IgD-negative memory B cell (primary cell): ENCODE data around the gene SLC9A4. TPM values are rescaled to one million over a fixed set of nuclear protein-coding genes. Genes with fewer than 3 reads are reported as not detected.
"Not testable (repeated sequence)": the region's sequence is repeated elsewhere in the genome, so short reads cannot be mapped to it uniquely, and the experiment has no call there.

Experiments used
- H3K27ac Mint-ChIP-seq, 3 donors: one replicate each; pipeline ENCODE4 v1.8.0; 2020 to 2022; ENCODE audit warnings: mild to moderate bottlenecking in 3 of 3, mixed read lengths in 3 of 3, moderate library complexity in 1 of 3
- H3K27me3 Mint-ChIP-seq: one replicate; pipeline ENCODE4 v1.8.0; 2021; ENCODE audit warnings: mixed read lengths
- H3K36me3 Mint-ChIP-seq: one replicate; pipeline ENCODE4 v1.8.0; 2020; ENCODE audit warnings: mild to moderate bottlenecking, mixed read lengths
- H3K4me1 Mint-ChIP-seq, 3 donors: one replicate each; pipeline ENCODE4 v1.8.0; 2020 to 2022; ENCODE audit warnings: mixed read lengths in 3 of 3, mild to moderate bottlenecking in 1 of 3
- H3K4me3 Mint-ChIP-seq, 4 donors: one replicate each; pipeline ENCODE4 v1.8.0; 2020 to 2022; ENCODE audit warnings: mild to moderate bottlenecking in 4 of 4, mixed read lengths in 4 of 4, moderate library complexity in 3 of 4
- H3K9me3 Mint-ChIP-seq, 3 donors: one replicate each; pipeline ENCODE4 v1.8.0; 2020 to 2021; ENCODE audit warnings: mixed read lengths in 3 of 3, mild to moderate bottlenecking in 1 of 3
- polyA plus RNA-seq: library from polyadenylated mRNA; unstranded; fragments of 300-500 nt; fragmentation: Illumina TruSeq; gene quantifications from one replicate; pipeline ENCODE4 v1.2.3, GENCODE V29; 2021

The SLC9A4 gene
- polyA plus RNA-seq, 1 donor from 2014 or later: not detected

GRCh38 chr2:102522890-102523289 is 49.9 kb downstream of the SLC9A4 start:
- Mint-ChIP-seq H3K4me3 (no peak overlapping the region), H3K27me3 (peaks cover 1% of the 10 kb centered on the region), H3K36me3 (no peaks in the 10 kb centered on the region), H3K4me1 (no peaks in the 10 kb centered on the region), H3K27ac (peak overlapping the region in 1 of 3 donors; percentile 73), H3K9me3 (peaks cover 0 to 3% (median 0%) of the 10 kb centered on the region in 3 donors)

- Mint-ChIP-seq H3K9me3 (peaks cover 0 to 3% (median 0%) of the 10 kb centered on the region in 3 donors), H3K27ac (peak overlapping the region in 1 of 3 donors; percentile 47), H3K27me3 (peaks cover 1% of the 10 kb centered on the region), H3K36me3 (no peaks in the 10 kb centered on the region), H3K4me1 (no peaks in the 10 kb centered on the region), H3K4me3 (no peak overlapping the region)
Observed at GRCh38 chr2:102523651-102524050, 50.6 kb downstream of the SLC9A4 start.

- H3K36me3 Mint-ChIP-seq: no peaks in the 10 kb centered on the region
- no peak overlapping the region for H3K4me3 Mint-ChIP-seq
- no peak overlapping the region for H3K27ac Mint-ChIP-seq
- peaks cover 3% of the 10 kb centered on the region for H3K27me3 Mint-ChIP-seq
- H3K4me1 Mint-ChIP-seq: no peaks in the 10 kb centered on the region
- H3K9me3 Mint-ChIP-seq: peaks cover 0 to 3% (median 2%) of the 10 kb centered on the region in 3 donors
Observed at GRCh38 chr2:102527086-102527485, 54.1 kb downstream of the SLC9A4 start.

- peaks cover 15% of the 10 kb centered on the region for H3K27me3 Mint-ChIP-seq
- H3K4me1 Mint-ChIP-seq: no peaks in the 10 kb centered on the region
- peaks cover 2% of the 10 kb centered on the region for H3K36me3 Mint-ChIP-seq
- H3K27ac Mint-ChIP-seq: no peak overlapping the region
- no peak overlapping the region for H3K4me3 Mint-ChIP-seq
- no peaks in the 10 kb centered on the region for H3K9me3 Mint-ChIP-seq
Observed at GRCh38 chr2:102538491-102538890, 65.5 kb downstream of the SLC9A4 start.

- Mint-ChIP-seq H3K9me3 (peaks cover 0 to 2% (median 0%) of the 10 kb centered on the region in 3 donors), H3K4me3 (no peak overlapping the region), H3K36me3 (peaks cover 2% of the 10 kb centered on the region), H3K27me3 (peaks cover 9% of the 10 kb centered on the region), H3K27ac (no peak overlapping the region), H3K4me1 (no peaks in the 10 kb centered on the region)
Observed at GRCh38 chr2:102540882-102541281, 67.9 kb downstream of the SLC9A4 start.

- Mint-ChIP-seq H3K27ac (no peak overlapping the region), H3K4me1 (no peaks in the 10 kb centered on the region), H3K9me3 (peaks cover 5 to 17% (median 6%) of the 10 kb centered on the region in 3 donors), H3K36me3 (no peaks in the 10 kb centered on the region), H3K27me3 (peaks cover 5% of the 10 kb centered on the region), H3K4me3 (no peak overlapping the region)
Observed at GRCh38 chr2:102544182-102544581, 71.2 kb downstream of the SLC9A4 start.

GRCh38 chr2:102547462-102547861 is 74.4 kb downstream of the SLC9A4 start:
- peaks cover 3% of the 10 kb centered on the region for H3K27me3 Mint-ChIP-seq
- H3K4me3 Mint-ChIP-seq: no peak overlapping the region
- H3K36me3 Mint-ChIP-seq: peaks cover 2% of the 10 kb centered on the region
- peak overlapping the region in 1 of 3 donors; percentile 48 for H3K27ac Mint-ChIP-seq
- H3K9me3 Mint-ChIP-seq: peaks cover 11 to 28% (median 17%) of the 10 kb centered on the region in 3 donors
- H3K4me1 Mint-ChIP-seq: no peaks in the 10 kb centered on the region

- Mint-ChIP-seq H3K9me3 (peaks cover 11 to 28% (median 17%) of the 10 kb centered on the region in 3 donors), H3K27ac (no peak overlapping the region), H3K4me1 (no peaks in the 10 kb centered on the region), H3K36me3 (peaks cover 2% of the 10 kb centered on the region), H3K27me3 (peaks cover 3% of the 10 kb centered on the region), H3K4me3 (no peak overlapping the region)
Observed at GRCh38 chr2:102549027-102549426, 76.0 kb downstream of the SLC9A4 start.

GRCh38 chr2:102550151-102550550 is 77.1 kb downstream of the SLC9A4 start:
- H3K9me3 Mint-ChIP-seq: peaks cover 11 to 28% (median 17%) of the 10 kb centered on the region in 3 donors
- H3K4me3 Mint-ChIP-seq: no peak overlapping the region
- H3K27me3 Mint-ChIP-seq: peaks cover 3% of the 10 kb centered on the region
- H3K4me1 Mint-ChIP-seq: no peaks in the 10 kb centered on the region
- H3K36me3 Mint-ChIP-seq: peaks cover 2% of the 10 kb centered on the region
- H3K27ac Mint-ChIP-seq: no peak overlapping the region

- H3K27me3 Mint-ChIP-seq: no peaks in the 10 kb centered on the region
- H3K27ac Mint-ChIP-seq: no peak overlapping the region
- peaks cover 2% of the 10 kb centered on the region for H3K36me3 Mint-ChIP-seq
- H3K4me1 Mint-ChIP-seq: no peaks in the 10 kb centered on the region
- H3K4me3 Mint-ChIP-seq: no peak overlapping the region
- peaks cover 11 to 28% (median 14%) of the 10 kb centered on the region in 3 donors for H3K9me3 Mint-ChIP-seq
Observed at GRCh38 chr2:102551329-102552096, 78.5 kb downstream of the SLC9A4 start.

- Mint-ChIP-seq H3K36me3 (peaks cover 2% of the 10 kb centered on the region), H3K27me3 (no peaks in the 10 kb centered on the region), H3K4me1 (peaks cover 0 to 3% (median 0%) of the 10 kb centered on the region in 3 donors), H3K27ac (no peak overlapping the region), H3K9me3 (peaks cover 6 to 16% (median 12%) of the 10 kb centered on the region in 3 donors), H3K4me3 (no peak overlapping the region)
Observed at GRCh38 chr2:102553601-102554000, 80.6 kb downstream of the SLC9A4 start.

- H3K4me3 Mint-ChIP-seq: no peak overlapping the region
- no peak overlapping the region for H3K27ac Mint-ChIP-seq
- peaks cover 0 to 3% (median 0%) of the 10 kb centered on the region in 3 donors for H3K4me1 Mint-ChIP-seq
- H3K9me3 Mint-ChIP-seq: peaks cover 0 to 3% (median 2%) of the 10 kb centered on the region in 3 donors
- H3K36me3 Mint-ChIP-seq: no peaks in the 10 kb centered on the region
- H3K27me3 Mint-ChIP-seq: no peaks in the 10 kb centered on the region
Observed at GRCh38 chr2:102558463-102558862, 85.4 kb downstream of the SLC9A4 start.

GRCh38 chr2:102562542-102562941 is 89.5 kb downstream of the SLC9A4 start:
- not testable (repeated sequence) for H3K27me3 Mint-ChIP-seq, H3K4me1 Mint-ChIP-seq, H3K36me3 Mint-ChIP-seq, H3K4me3 Mint-ChIP-seq, H3K27ac Mint-ChIP-seq
- peaks cover 4 to 20% (median 7%) of the 10 kb centered on the region in 3 donors for H3K9me3 Mint-ChIP-seq

GRCh38 chr2:102575888-102576287 is 102.9 kb downstream of the SLC9A4 start:
- H3K27me3 Mint-ChIP-seq: peaks cover 10% of the 10 kb centered on the region
- H3K4me3 Mint-ChIP-seq: no peak overlapping the region
- H3K27ac Mint-ChIP-seq: no peak overlapping the region
- H3K9me3 Mint-ChIP-seq: peaks cover 9 to 19% (median 15%) of the 10 kb centered on the region in 3 donors
- H3K36me3 Mint-ChIP-seq: no peaks in the 10 kb centered on the region
- no peaks in the 10 kb centered on the region for H3K4me1 Mint-ChIP-seq

GRCh38 chr2:102578376-102578775 is 105.3 kb downstream of the SLC9A4 start:
- Mint-ChIP-seq H3K9me3 (peaks cover 17 to 19% (median 18%) of the 10 kb centered on the region in 3 donors), H3K27ac (no peak overlapping the region), H3K27me3 (peaks cover 10% of the 10 kb centered on the region), H3K36me3 (peaks cover 2% of the 10 kb centered on the region), H3K4me1 (peaks cover 0 to 7% (median 0%) of the 10 kb centered on the region in 3 donors), H3K4me3 (no peak overlapping the region)

- H3K9me3 Mint-ChIP-seq: peaks cover 12 to 18% (median 18%) of the 10 kb centered on the region in 3 donors
- H3K27ac Mint-ChIP-seq: no peak overlapping the region
Observed at GRCh38 chr2:102581911-102582310, 108.9 kb downstream of the SLC9A4 start.

More at GRCh38 chr2:102581911-102582310, 108.9 kb downstream of the SLC9A4 start:
- Mint-ChIP-seq H3K4me3 (peak overlapping the region in 2 of 4 donors; percentile 40 to 75), H3K36me3 (peaks cover 4% of the 10 kb centered on the region), H3K27me3 (peaks cover 10% of the 10 kb centered on the region), H3K4me1 (peaks cover 0 to 7% (median 0%) of the 10 kb centered on the region in 3 donors)
